ENCODE results near the gene P3H2.

DNA sequence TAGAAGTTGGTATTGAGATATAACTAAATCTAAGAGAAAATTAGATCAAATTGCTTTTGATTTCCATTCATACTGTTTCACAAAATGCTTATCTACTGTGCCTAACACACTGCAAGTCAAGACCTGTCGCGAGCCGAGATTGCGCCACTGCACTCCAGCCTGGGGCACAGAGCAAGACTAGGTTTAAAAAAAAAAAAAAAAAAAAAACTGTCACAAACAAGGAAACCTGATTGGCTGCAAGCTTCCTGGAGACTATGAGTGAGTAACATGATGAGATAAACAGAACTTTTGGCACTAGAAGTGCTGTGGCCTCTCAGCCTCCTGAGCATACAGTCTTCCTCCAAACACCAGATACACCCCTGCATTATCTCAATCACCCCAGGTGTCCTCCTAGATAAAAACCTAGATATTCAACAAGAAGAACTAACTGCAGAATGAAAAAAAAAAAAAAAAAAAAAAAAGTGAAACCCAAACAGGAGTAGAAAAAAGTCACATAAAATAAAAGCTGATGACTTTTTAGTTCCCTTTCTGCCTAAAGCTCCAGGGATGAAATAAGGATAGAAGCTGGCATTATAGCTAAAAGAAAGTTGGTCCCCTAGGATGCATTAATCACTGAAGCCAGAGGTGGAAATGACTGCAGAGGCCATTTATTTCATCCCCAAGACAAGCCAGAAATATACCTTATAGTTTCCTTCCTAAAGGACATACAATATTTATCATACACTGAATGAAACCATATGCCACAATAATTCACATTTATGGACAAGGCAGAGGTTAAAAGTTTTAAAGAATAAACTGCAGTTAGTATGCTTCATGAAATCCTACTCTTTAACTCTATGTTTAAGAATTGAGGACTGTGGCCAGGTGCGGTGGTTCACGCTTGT is 82.4 kb downstream of the P3H2 start:
- TF ChIP-seq SIN3A (IDR thresholded peaks at IDR 0.05; ENCODE audit: borderline replicate concordance, insufficient read depth, low read length) (no peak), POLR2AphosphoS5 (IDR thresholded peaks at IDR 0.05; ENCODE audit: low read depth, low read length) (no peak)
- TF ChIP-seq, protein P1, sequence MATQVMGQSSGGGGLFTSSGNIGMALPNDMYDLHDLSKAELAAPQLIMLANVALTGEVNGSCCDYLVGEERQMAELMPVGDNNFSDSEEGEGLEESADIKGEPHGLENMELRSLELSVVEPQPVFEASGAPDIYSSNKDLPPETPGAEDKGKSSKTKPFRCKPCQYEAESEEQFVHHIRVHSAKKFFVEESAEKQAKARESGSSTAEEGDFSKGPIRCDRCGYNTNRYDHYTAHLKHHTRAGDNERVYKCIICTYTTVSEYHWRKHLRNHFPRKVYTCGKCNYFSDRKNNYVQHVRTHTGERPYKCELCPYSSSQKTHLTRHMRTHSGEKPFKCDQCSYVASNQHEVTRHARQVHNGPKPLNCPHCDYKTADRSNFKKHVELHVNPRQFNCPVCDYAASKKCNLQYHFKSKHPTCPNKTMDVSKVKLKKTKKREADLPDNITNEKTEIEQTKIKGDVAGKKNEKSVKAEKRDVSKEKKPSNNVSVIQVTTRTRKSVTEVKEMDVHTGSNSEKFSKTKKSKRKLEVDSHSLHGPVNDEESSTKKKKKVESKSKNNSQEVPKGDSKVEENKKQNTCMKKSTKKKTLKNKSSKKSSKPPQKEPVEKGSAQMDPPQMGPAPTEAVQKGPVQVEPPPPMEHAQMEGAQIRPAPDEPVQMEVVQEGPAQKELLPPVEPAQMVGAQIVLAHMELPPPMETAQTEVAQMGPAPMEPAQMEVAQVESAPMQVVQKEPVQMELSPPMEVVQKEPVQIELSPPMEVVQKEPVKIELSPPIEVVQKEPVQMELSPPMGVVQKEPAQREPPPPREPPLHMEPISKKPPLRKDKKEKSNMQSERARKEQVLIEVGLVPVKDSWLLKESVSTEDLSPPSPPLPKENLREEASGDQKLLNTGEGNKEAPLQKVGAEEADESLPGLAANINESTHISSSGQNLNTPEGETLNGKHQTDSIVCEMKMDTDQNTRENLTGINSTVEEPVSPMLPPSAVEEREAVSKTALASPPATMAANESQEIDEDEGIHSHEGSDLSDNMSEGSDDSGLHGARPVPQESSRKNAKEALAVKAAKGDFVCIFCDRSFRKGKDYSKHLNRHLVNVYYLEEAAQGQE (IDR thresholded peaks at IDR 0.05; ENCODE audit: insufficient read depth in 1 of 2, low read depth in 2 of 2, low read length in 2 of 2), result no peak

Measured in PFSK-1 (cell line).